NCI-H446 treated with DMSO at 0.1 percent for 48 hours (cell line): Measurements from ENCODE around the gene DDIT3.

Experiments used
- DNase-seq: peaks from one replicate; lab custom pipeline; 2025; lab: John Stamatoyannopoulos, UW

DDIT3 gene

DNA sequence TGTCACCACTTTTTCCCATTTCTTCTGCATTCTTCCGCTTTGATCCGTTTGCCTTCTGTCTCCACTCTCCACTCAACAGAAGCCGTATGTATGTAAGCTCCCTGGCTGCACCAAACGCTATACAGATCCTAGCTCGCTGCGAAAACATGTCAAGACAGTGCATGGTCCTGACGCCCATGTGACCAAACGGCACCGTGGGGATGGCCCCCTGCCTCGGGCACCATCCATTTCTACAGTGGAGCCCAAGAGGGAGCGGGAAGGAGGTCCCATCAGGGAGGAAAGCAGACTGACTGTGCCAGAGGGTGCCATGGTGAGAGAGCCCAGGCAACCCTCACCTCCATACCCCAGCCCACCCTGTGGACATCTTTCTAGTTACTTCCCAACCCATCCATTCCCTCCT lies 52.4 kb downstream of the DDIT3 start:
- DNase-seq, result no peak

DNA sequence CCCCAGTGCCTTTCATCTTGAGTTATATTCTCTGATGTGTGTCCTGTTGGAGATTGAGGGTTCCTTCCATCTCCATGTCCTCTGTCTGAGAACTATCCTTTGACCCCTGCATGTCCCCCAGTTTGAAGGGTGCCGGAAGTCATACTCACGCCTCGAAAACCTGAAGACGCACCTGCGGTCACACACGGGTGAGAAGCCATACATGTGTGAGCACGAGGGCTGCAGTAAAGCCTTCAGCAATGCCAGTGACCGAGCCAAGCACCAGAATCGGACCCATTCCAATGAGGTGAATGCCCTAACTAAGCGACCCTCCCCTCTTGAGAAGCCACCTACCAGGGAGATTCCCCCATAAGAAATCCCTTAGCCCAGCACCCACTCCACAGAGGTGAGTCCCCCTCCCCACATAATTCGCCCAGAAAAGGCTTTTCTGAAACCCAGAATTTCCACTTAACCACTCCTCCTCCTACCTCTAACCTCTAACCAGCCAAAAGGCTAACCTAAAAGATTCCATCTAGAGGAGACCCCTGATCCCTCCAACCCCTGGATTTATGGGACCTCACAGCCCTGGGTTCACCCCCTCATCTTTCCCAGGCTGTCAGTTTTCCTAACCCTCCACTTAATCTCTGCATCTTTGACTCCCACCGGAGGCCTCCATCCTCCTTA lies 53.0 kb downstream of the DDIT3 start:
- DNase-seq, result no peak
